Astrocyte (in vitro differentiated cells and primary cell): ENCODE data around the gene SHC3. TPM values are rescaled to one million over a fixed set of nuclear protein-coding genes. Genes with fewer than 3 reads are reported as not detected.

Experiments
- DNase-seq: peaks from one replicate; pipeline ENCODE4 v3.0.0-alpha.2; 2010; ENCODE audit warnings: low read depth
- FAIRE-seq: peaks from 2 replicates; lab custom pipeline; 2011; peaks lifted over from hg19 to GRCh38; lab: Jason Lieb, UNC
- H2AFZ ChIP-seq: 2 replicates; pipeline ENCODE4 v1.6.0; 2012; ENCODE audit warnings: low read depth, low read length, inconsistent platforms
- H3K27ac ChIP-seq: 2 replicates; pipeline ENCODE4 v1.5.1; 2011; ENCODE audit warnings: low read depth, low read length, inconsistent platforms
- H3K27me3 ChIP-seq: 2 replicates; pipeline ENCODE4 v1.6.0; 2011; ENCODE audit warnings: low read length, inconsistent platforms; ENCODE audit not compliant: insufficient read depth
- H3K36me3 ChIP-seq: 2 replicates; pipeline ENCODE4 v1.5.1; 2011; ENCODE audit warnings: low read length, inconsistent platforms; ENCODE audit not compliant: insufficient read depth
- H3K4me1 ChIP-seq: 2 replicates; pipeline ENCODE4 v1.5.1; 2011; ENCODE audit warnings: low read length, inconsistent platforms; ENCODE audit not compliant: insufficient read depth
- H3K4me2 ChIP-seq: 2 replicates; pipeline ENCODE4 v1.6.0; 2012; ENCODE audit warnings: low read length, inconsistent platforms
- H3K4me3 ChIP-seq: 2 replicates; pipeline ENCODE4 v1.5.1; 2011; ENCODE audit warnings: low read depth, mild to moderate bottlenecking, low read length, inconsistent platforms; ENCODE audit not compliant: insufficient read depth
- H3K79me2 ChIP-seq: 2 replicates; pipeline ENCODE4 v1.6.0; 2012; ENCODE audit warnings: mild to moderate bottlenecking, low read length, inconsistent platforms; ENCODE audit not compliant: insufficient read depth
- H3K9ac ChIP-seq: 2 replicates; pipeline ENCODE4 v1.6.0; 2012; ENCODE audit warnings: mild to moderate bottlenecking, low read length, inconsistent platforms
- H3K9me3 ChIP-seq: 2 replicates; pipeline ENCODE4 v1.5.1; 2012; ENCODE audit warnings: low read depth, mild to moderate bottlenecking, low read length, inconsistent platforms; ENCODE audit not compliant: insufficient read depth
- H4K20me1 ChIP-seq: 2 replicates; pipeline ENCODE4 v1.6.0; 2012; ENCODE audit warnings: low read length, inconsistent platforms; ENCODE audit not compliant: insufficient read depth
- H3K27ac Mint-ChIP-seq: one replicate; pipeline ENCODE4 v1.8.0; 2021; ENCODE audit warnings: mild to moderate bottlenecking, mixed read lengths; ENCODE audit not compliant: unreplicated experiment
- H3K27me3 Mint-ChIP-seq: one replicate; pipeline ENCODE4 v1.8.0; 2021; ENCODE audit warnings: low read depth, mixed read lengths; ENCODE audit not compliant: unreplicated experiment
- H3K36me3 Mint-ChIP-seq: one replicate; pipeline ENCODE4 v1.8.0; 2021; ENCODE audit warnings: low read depth, mixed read lengths; ENCODE audit not compliant: unreplicated experiment
- H3K4me1 Mint-ChIP-seq: one replicate; pipeline ENCODE4 v1.8.0; 2021; ENCODE audit warnings: low read depth, mixed read lengths; ENCODE audit not compliant: unreplicated experiment
- H3K4me3 Mint-ChIP-seq: one replicate; pipeline ENCODE4 v1.8.0; 2021; ENCODE audit warnings: mild to moderate bottlenecking, moderate library complexity, mixed read lengths; ENCODE audit not compliant: unreplicated experiment
- H3K9me3 Mint-ChIP-seq: one replicate; pipeline ENCODE4 v1.8.0; 2021; ENCODE audit warnings: mild to moderate bottlenecking, mixed read lengths; ENCODE audit not compliant: unreplicated experiment
- EZH2 ChIP-seq: IDR thresholded peaks from 2 replicates; pipeline ENCODE4 v1.6.1; 2012; ENCODE audit warnings: mild to moderate bottlenecking, low read length, inconsistent platforms; ENCODE audit not compliant: insufficient read depth
- total RNA-seq: library from RNA; stranded (reverse); gene quantifications from 2 replicates; pipeline ENCODE4 v1.2.1, GENCODE V29; 2021
- TF ChIP-seq, protein P1 (sequence below): IDR thresholded peaks from 2 replicates; pipeline ENCODE4 v1.5.1; 2011; ENCODE audit warnings: low read depth, mild to moderate bottlenecking, inconsistent platforms, low read length, moderate library complexity; ENCODE audit not compliant: insufficient read depth

SHC3 gene
- total RNA-seq, 1 donor from 2014 or later, result 4.6 TPM

DNA sequence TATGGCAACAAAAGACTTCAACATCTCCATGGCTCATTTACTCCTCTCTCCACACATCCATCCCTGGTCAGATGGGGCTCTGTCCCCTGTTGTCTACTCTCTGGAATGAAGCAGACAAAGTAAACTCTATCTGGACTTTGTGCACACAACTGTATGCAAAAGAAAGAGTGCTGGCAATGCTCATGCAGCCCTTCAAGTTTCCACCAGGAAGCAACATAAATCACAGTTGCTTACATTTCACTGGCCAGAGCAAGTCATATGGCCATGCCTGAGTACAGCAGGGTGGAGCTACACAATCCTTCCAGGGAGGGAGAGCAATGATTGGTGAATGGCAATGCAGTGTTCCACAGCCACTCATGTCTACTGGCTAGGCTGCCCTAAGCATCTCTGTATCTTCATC, 12.4 kb upstream of the SHC3 start:
- H3K36me3 ChIP-seq, result no peaks in the 10 kb centered on the region
- H2AFZ ChIP-seq, result no peak overlapping the region
- no peaks in the 10 kb centered on the region for H4K20me1 ChIP-seq
- Mint-ChIP-seq H3K4me1 (no peaks in the 10 kb centered on the region), H3K36me3 (no peaks in the 10 kb centered on the region), H3K27me3 (peaks cover 4% of the 10 kb centered on the region), H3K4me3 (no peak overlapping the region), H3K27ac (no peak overlapping the region), H3K9me3 (no peaks in the 10 kb centered on the region)
- H3K9ac ChIP-seq, result no peak overlapping the region
- DNase-seq (no peak), FAIRE-seq (no peak)
- H3K4me1 ChIP-seq, result no peaks in the 10 kb centered on the region
- no peak overlapping the region for H3K4me3 ChIP-seq
- TF ChIP-seq EZH2, result no peak
- TF ChIP-seq, protein P1, sequence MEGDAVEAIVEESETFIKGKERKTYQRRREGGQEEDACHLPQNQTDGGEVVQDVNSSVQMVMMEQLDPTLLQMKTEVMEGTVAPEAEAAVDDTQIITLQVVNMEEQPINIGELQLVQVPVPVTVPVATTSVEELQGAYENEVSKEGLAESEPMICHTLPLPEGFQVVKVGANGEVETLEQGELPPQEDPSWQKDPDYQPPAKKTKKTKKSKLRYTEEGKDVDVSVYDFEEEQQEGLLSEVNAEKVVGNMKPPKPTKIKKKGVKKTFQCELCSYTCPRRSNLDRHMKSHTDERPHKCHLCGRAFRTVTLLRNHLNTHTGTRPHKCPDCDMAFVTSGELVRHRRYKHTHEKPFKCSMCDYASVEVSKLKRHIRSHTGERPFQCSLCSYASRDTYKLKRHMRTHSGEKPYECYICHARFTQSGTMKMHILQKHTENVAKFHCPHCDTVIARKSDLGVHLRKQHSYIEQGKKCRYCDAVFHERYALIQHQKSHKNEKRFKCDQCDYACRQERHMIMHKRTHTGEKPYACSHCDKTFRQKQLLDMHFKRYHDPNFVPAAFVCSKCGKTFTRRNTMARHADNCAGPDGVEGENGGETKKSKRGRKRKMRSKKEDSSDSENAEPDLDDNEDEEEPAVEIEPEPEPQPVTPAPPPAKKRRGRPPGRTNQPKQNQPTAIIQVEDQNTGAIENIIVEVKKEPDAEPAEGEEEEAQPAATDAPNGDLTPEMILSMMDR, result no peak
- H3K27ac ChIP-seq, result no peak overlapping the region
- H3K4me2 ChIP-seq, result no peak overlapping the region
- H3K79me2 ChIP-seq, result no peaks in the 10 kb centered on the region
- H3K27me3 ChIP-seq, result no peaks in the 10 kb centered on the region
- no peaks in the 10 kb centered on the region for H3K9me3 ChIP-seq

DNA sequence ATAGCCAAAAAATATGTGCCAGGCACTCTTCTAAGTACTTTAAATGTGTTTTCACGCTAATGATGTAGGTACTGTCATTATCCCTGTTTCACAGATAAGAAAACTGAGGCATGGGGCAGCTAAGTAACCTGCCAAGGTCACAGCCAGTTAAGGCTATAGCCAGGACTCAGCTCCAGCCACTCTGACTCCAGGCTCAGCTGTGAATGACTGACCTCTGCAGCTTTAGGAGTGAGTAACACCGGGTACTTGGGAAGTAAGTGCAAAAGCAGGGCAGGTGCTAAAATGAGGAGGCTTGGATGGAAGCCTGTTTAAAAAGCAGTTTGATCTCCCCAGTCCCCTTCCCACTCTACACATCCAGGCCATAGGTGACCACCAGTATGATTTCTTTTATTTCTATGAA, 10.6 kb upstream of the SHC3 start:
- DNase-seq (no peak), FAIRE-seq (no peak)
- Mint-ChIP-seq H3K27ac (no peak overlapping the region), H3K4me3 (no peak overlapping the region), H3K4me1 (no peaks in the 10 kb centered on the region), H3K27me3 (peaks cover 16% of the 10 kb centered on the region), H3K36me3 (no peaks in the 10 kb centered on the region), H3K9me3 (peaks cover 2% of the 10 kb centered on the region)
- Histone ChIP-seq H2AFZ (no peak overlapping the region), H3K9me3 (no peaks in the 10 kb centered on the region), H3K4me2 (no peak overlapping the region), H3K79me2 (no peaks in the 10 kb centered on the region), H3K36me3 (no peaks in the 10 kb centered on the region), H3K27ac (no peak overlapping the region), H3K27me3 (no peaks in the 10 kb centered on the region), H4K20me1 (no peaks in the 10 kb centered on the region), H3K4me3 (no peak overlapping the region), H3K9ac (no peak overlapping the region), H3K4me1 (no peaks in the 10 kb centered on the region)
- TF ChIP-seq, protein P1, result no peak
- TF ChIP-seq EZH2, result no peak

DNA sequence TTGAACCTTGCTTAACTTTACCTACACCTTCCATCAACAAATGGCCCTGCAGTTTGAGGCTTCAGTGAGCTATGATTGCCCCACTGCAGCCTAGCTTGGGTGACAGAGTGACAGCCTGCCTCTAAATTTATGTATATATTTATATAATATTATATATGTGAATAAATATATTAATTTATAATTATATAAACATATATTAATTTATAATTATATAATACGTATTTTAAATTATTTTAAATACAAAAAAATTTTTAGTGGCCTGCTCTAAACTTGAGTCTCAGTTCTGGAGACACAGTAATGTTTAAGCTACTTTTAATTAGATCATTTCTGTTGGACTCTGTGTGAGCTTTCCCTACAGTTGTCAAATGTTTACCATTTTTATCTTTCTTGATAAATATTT, 9.3 kb upstream of the SHC3 start:
- Histone ChIP-seq H3K9ac (no peak overlapping the region), H2AFZ (no peak overlapping the region), H3K27ac (no peak overlapping the region), H4K20me1 (no peaks in the 10 kb centered on the region), H3K4me1 (no peaks in the 10 kb centered on the region), H3K36me3 (no peaks in the 10 kb centered on the region), H3K79me2 (no peaks in the 10 kb centered on the region), H3K27me3 (no peaks in the 10 kb centered on the region), H3K9me3 (no peaks in the 10 kb centered on the region), H3K4me2 (no peak overlapping the region), H3K4me3 (no peak overlapping the region)
- H3K4me3 Mint-ChIP-seq, result no peak overlapping the region
- no peak for TF ChIP-seq EZH2
- TF ChIP-seq, protein P1, result no peak
- no peaks in the 10 kb centered on the region for H3K4me1 Mint-ChIP-seq
- no peak for FAIRE-seq
- H3K9me3 Mint-ChIP-seq, result peaks cover 2% of the 10 kb centered on the region
- DNase-seq, result no peak
- no peaks in the 10 kb centered on the region for H3K36me3 Mint-ChIP-seq
- no peak overlapping the region for H3K27ac Mint-ChIP-seq
- H3K27me3 Mint-ChIP-seq, result peaks cover 23% of the 10 kb centered on the region
